Ureter (tissue), 1 donor: ENCODE measurements around the gene ACTA2. TPM values are rescaled to one million over a fixed set of nuclear protein-coding genes. Genes with fewer than 3 reads are reported as not detected.

Experiments
- DNase-seq: peaks from one replicate; pipeline ENCODE4 v3.0.0-alpha.2; 2020; ENCODE audit warnings: low spot score
- total RNA-seq: library from RNA; stranded (reverse); gene quantifications from one replicate; pipeline ENCODE4 v1.2.4, GENCODE V29; 2023
- donor health status: DM: yes; HTN: yes; CAD: no.

The ACTA2 gene
- total RNA-seq, 1 donor from 2014 or later = 1,405 TPM

- no peak for DNase-seq
Measured at GRCh38 chr10:88920198-88920597, 32.4 kb downstream of the ACTA2 start.

DNA sequence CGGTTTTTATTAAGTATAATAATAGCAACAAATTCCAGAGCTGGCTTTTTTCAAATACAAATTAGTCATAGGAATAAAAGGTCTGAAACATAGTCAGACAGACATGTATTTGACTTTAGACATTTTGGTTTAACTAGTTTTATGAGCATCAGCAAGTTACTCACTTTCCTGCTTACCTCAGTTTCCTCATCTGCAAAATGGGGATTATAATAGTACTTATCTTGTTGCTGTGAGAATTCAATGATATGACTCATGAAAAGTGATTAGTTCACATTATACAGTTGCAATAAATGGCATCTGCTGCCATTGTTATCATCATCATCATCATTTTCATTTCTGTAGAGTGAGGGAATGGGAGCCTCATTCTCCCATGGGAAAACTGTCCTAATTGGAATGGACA, 33.5 kb downstream of the ACTA2 start:
- DNase-seq = no peak

- DNase-seq = no peak
Measured at GRCh38 chr10:88918191-88918905, 34.2 kb downstream of the ACTA2 start.

DNA sequence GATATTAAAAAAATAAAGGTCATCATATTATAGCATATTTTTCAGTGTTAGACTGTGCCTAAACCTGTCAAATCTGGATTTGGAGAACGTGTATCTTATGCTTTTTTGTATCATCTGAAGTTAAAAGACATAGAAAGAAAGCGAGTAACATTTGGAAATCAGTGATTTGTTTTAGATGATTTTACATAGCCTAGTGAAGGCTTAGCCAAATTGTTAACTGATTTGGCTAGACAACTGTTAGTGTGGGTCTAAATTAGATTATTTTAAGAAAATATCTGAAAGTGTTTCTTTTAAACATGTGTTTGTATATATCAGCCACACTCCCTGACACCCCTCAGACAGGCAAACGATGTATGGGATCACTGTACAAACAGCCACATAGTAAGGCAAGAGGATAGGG, 35.6 kb downstream of the ACTA2 start:
- no peak for DNase-seq

DNA sequence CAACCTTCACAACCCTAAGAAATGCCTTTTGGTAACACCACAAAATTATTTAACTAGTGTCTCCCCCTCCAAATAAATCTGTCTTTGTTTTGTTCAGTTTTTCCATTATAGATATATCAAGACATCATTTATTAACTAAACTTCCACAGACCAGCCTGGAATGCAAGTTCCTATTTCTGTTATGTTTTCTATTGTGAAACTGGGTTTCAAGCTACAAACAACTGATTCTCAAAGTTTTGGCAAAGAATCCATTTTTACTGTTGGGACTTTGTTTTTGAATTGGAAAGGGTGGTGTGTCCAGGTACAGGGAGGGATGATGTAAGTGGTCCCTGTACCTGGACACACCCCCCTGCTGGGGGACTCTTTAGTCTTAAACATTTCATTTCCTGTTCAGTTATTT, 36.3 kb downstream of the ACTA2 start:
- DNase-seq = no peak

- no peak for DNase-seq
Measured at GRCh38 chr10:88915781-88916180, 36.8 kb downstream of the ACTA2 start.

- no peak for DNase-seq
Measured at GRCh38 chr10:88913788-88914187, 38.8 kb downstream of the ACTA2 start.

- DNase-seq = no peak
Measured at GRCh38 chr10:88913127-88913526, 39.4 kb downstream of the ACTA2 start.

DNA sequence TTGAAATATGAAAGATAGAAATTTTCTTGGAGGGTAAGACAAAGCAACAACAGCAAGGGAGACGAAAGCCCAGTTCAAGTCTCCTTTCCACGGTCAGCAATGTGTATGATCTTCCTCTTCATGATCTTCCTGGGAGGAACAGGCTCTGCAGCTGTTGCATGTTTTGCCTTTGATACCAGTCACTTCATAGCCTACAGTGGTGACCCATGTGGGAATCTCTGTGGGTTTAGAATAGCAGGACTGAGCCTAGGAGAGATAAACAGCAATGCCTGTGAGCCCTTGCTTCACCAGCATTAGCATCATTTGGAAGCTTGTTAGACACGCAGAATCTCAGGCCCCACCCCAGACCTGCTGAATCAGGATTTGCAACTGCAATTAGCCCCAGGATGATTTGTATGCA, 40.7 kb downstream of the ACTA2 start:
- no peak for DNase-seq

GRCh38 chr10:88911116-88911515, 41.5 kb downstream of the ACTA2 start:
- no peak for DNase-seq

DNA sequence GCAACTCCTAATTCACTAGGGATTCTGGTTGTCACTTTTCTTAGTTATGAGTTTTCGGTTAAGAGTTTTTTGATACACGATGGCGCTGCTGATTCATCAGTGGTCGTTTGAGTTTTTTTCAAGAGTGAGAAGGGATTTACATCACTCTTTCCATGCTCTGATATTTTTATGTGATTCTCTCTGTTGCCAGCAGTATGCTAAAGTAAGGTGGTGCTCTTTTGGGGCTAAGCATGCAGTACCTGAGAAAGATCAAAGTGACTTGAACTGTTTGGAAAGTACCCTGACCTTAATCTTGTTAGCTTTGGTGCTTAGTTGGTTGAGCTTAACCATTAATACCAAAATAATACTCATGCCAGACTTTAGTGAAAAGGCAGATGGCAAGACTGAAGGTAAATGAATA, 44.4 kb downstream of the ACTA2 start:
- no peak for DNase-seq

- DNase-seq = no peak
Measured at GRCh38 chr10:88906921-88907320, 45.7 kb downstream of the ACTA2 start.

GRCh38 chr10:88903715-88904114, 48.9 kb downstream of the ACTA2 start:
- DNase-seq = no peak

GRCh38 chr10:88901984-88902789, 50.4 kb downstream of the ACTA2 start:
- no peak for DNase-seq

GRCh38 chr10:88901206-88901983, 51.2 kb downstream of the ACTA2 start:
- DNase-seq = no peak

- no peak for DNase-seq
Measured at GRCh38 chr10:88899886-88900285, 52.7 kb downstream of the ACTA2 start.

DNA sequence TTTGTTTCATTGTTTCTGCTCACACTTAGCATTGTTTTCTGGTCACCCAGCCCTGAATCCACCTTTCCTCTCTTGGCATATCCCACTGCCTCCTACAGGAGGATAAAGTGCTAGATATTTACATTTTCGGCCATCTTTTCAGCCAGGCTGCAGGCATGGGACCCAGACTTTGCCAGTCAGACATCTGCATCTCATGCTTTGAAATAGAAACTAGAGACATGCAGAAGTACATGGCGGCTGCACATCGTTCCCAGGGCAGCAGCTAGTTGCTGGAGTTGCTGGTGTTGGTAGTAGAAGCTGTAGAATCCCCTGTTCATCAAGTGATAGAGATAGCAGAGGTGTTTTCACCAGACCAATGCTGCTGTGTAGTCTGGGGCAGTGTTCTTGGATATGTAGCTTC, 53.8 kb downstream of the ACTA2 start:
- DNase-seq = no peak

DNA sequence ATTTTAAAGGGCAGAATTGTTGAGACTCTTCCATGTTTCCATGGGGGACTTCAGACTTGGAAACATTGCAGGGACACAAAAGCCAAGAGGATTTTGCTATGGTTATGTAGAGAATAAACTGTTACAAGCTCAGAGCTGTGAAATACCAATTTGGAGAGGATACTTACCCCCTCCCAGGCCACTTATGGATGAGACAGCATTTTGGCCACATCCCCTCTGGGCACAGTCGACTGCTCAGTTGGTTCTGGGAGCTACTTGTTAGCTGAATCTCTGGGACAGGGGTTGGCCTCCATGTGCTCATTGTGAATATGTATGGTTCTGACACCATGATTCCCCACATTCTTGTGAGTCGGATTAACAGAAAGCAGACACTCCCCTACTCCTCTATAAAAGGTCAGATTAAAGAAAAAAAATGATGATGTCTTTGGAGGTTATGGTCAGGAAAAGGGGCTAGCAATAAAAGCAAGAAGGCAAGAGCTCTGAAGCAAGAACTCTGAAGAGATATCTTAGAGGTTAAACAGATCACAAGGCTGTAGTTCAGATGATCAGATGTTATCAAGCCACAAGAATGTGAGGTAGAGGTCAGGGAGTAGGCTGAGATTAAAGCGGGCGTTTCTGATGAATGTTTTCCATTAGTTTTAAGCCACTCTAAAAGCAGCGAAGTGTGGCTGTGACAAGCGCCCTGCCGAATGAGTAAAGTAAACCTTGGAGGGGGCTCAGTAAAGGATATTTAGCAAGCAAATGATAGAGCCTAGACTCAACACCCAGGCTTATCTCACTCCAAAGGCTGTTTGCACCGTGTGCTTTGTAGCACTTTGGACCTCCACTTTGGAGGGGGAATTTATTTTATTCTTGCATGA, 55.3 kb downstream of the ACTA2 start:
- DNase-seq = no peak

GRCh38 chr10:88896372-88896993, 56.1 kb downstream of the ACTA2 start:
- no peak for DNase-seq

DNA sequence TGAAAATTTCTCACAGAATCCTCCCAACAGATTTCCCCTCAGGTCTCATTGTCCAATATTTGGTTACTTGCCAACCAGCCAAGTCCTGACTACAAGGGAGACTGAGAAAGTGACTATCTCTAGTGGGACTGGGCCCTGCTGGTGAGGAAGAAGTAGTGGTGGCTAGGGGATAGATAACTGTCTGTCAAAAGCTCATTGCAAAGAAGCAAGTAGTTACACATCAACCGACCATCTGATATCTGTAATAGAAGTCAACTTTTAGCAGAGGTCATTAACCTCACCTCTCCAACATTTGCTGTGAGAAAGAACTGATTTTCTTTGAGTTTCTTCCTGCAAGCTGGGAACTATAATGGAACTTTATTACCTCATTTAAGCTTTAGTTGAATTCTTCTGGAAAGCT, 57.3 kb downstream of the ACTA2 start:
- DNase-seq = no peak

GRCh38 chr10:88893611-88894010, 59.0 kb downstream of the ACTA2 start:
- DNase-seq = no peak
